Activated CD8-positive, alpha-beta memory T cell treated with anti-CD3 and anti-CD28 coated beads for 36 hours (primary cell): ENCODE measurements around the gene CARF. TPM values are rescaled to one million over a fixed set of nuclear protein-coding genes. Genes with fewer than 3 reads are reported as not detected.
"Not testable (repeated sequence)": the region's sequence is repeated elsewhere in the genome, so short reads cannot be mapped to it uniquely, and the experiment has no call there.

Source experiments
- CTCF ChIA-PET: fragments of 350-600 bp; sonication (Branson Sonifier 250); formaldehyde crosslinking; loops from one replicate; lab custom pipeline; 2021; ENCODE audit warnings: antibody characterized with exemption; lab: Charles Lee
- POLR2A ChIA-PET: fragments of 350-600 bp; sonication (Branson Sonifier 250); formaldehyde crosslinking; loops from one replicate; lab custom pipeline; 2021; ENCODE audit warnings: antibody characterized with exemption; lab: Charles Lee
- total RNA-seq, 2 experiments: library from RNA; stranded (reverse); gene quantifications; one replicate each; pipeline ENCODE4 v1.2.3, GENCODE V29; 2021

CARF gene, protein sequence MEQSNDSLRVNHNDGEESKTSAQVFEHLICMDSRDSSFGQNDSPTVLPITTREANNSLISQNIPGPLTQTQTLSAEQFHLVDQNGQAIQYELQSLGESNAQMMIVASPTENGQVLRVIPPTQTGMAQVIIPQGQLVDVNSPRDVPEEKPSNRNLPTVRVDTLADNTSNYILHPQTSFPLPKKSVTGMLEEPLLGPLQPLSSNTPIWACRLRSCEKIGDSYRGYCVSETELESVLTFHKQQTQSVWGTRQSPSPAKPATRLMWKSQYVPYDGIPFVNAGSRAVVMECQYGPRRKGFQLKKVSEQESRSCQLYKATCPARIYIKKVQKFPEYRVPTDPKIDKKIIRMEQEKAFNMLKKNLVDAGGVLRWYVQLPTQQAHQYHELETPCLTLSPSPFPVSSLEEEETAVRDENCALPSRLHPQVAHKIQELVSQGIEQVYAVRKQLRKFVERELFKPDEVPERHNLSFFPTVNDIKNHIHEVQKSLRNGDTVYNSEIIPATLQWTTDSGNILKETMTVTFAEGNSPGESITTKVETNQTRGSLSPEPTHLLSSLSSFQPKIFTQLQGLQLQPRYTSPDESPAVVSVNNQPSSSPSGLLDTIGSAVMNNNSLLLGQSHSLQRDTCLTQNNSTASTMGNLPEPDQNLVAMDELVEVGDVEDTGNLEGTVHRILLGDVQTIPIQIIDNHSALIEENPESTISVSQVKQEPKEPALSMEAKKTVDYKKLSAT
- 1 to 10 TPM; 3.8 to 3.9 TPM for total RNA-seq

DNA sequence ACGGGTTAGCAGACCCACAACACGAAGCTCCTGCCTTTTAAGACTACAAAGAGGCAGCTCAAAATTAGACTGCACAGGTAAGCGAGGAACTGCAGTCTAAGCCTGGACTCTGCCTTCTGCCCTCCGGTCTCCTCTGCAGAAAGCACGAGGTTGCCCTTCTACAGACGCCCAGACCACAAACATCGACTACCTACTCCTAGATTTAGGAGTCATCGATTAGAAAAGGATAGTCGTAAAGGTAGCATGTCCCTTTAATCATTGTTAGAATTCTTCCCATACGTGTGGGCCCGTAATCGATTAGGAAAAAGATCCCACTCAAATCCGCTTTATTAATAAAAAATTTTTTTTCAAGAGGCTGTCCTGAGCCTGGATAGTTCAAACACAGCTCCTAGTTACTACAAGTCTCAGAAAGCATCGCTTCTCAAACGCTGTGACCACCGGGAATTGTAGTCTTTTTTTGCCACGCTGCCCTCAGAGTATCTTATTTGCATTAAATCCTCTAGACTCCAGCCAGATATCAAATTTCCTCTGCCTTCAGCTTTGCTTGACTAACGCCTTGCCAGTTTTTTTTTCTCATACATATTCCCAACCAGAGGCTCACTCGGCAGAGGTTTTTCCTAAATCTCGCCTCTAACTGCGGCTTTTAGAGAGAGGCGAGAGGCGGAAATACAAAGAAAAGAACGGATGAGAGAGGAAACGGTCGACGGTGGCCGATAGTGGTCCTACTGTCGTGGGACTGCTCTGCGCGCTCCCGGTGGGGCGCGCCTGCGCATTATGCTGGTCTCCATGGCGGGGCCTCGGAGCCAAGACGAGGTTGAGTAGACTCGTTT is at the start of gene CARF, which contains the start of gene WDR12:
TSS of gene CARF (plus strand) at position 764 of the 830 bp plus-strand sequence. CDS start 29,628 bp downstream, outside the sequence.
TSS of gene WDR12 (minus strand) at position 162 of the 830 bp plus-strand sequence. CDS start 197 bp downstream, outside the sequence.
- ChIA-PET POLR2A (interaction anchor here (1.1 to 1.4 kb wide), 2 partner anchors 41 to 327 kb away, joined by 3 to 8 read pairs; partner anchors contain the start of gene CYP20A1), CTCF (no interaction called here)

GRCh38 chr2:202870431-202871299 is 41.4 kb upstream of the CARF start:
- CTCF ChIA-PET: interaction anchor here (0.6 to 1.1 kb wide), 4 partner anchors 138 to 347 kb away, joined by 3 to 4 read pairs (median 3); partner anchors contain the start of gene FAM117B

GRCh38 chr2:202871300-202872141 is 40.6 kb upstream of the CARF start, which contains the start of gene ICA1L:
Gene ICA1L (minus strand): TSS chr2:202871766. CDS start chr2:202829009, 42,757 bp downstream.
- ChIA-PET POLR2A (no interaction called here), CTCF (interaction anchor here (1.0 to 1.1 kb wide), 3 partner anchors 139 to 283 kb away, joined by 3 read pairs; partner anchors contain the start of gene FAM117B)

More at GRCh38 chr2:202870431-202871299, 41.4 kb upstream of the CARF start:
- POLR2A ChIA-PET: interaction anchor here (0.6 to 0.8 kb wide), 2 partner anchors 41 to 204 kb away, joined by 3 to 7 read pairs; partner anchors contain the start of genes CARF and WDR12

GRCh38 chr2:202877699-202878098 is 34.4 kb upstream of the CARF start:
- ChIA-PET POLR2A (no interaction called here), CTCF (no interaction called here)

GRCh38 chr2:202881570-202881969 is 30.5 kb upstream of the CARF start:
- POLR2A ChIA-PET: no interaction called here
- CTCF ChIA-PET: no interaction called here

DNA sequence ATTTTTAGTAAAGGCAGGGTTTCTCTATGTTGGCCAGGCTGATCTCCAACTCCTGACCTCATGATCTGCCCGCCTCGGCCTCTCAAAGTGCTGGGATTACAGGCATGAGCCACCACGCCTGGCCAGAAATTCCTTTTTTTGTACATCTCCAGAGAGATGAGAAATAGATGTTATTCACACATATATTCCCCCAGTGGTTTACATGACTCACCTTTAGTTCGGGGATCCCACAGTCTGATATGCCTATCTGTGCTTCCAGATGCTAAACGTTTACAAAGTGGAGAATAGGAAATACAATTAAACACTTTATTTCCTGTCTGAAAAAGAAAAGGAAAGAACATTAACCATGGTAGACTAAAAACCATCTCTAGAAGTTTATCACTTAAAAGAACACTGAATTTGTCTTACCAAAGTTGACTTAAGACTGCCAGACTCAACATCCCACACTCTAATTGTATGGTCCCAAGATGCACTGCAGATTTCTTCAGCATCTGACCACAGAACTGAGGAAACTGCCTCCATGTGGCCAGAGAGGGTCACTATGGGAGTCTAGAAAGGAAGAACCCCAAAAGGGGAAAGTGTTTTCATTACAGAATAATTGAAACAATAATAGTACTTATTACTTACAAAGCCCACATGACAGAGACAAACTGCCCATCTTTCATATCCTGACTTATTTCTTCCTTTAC is 27.9 kb upstream of the CARF start:
- POLR2A ChIA-PET: no interaction called here
- CTCF ChIA-PET: no interaction called here

GRCh38 chr2:202885190-202885589 is 26.9 kb upstream of the CARF start:
- CTCF ChIA-PET: no interaction called here

DNA sequence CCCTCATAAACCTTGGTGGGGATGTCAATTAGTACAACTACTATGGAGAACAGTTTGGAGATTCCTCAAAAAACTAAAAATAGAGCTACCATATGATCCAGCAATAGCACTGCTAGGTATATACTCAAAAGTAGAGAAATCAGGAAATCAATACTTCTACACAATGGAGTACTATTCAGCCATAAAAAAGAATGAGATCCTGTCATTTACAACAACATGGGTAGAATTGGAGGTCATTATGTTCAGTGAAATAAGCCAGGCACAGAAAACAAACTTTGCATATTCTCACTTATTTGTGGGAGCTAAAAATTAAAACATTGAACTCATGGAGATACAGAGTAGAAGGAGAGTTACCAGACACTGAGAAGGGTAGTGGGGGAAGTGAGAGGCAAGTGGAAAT is 6.6 kb upstream of the CARF start:
- CTCF ChIA-PET: not testable (repeated sequence)
- POLR2A ChIA-PET: interaction anchor here (0.6 kb wide), 1 partner anchor 954 kb away, joined by 3 read pairs; no protein-coding TSS in a partner anchor

More at GRCh38 chr2:202885190-202885589, 26.9 kb upstream of the CARF start:
- POLR2A ChIA-PET: no interaction called here

- ChIA-PET POLR2A (no interaction called here), CTCF (no interaction called here)
Observed at GRCh38 chr2:202908186-202908585, 3.9 kb upstream of the CARF start.

GRCh38 chr2:202909394-202910192 is 2.5 kb upstream of the CARF start:
- POLR2A ChIA-PET: no interaction called here
- CTCF ChIA-PET: interaction anchor here (0.7 to 1.0 kb wide), 2 partner anchors 23 to 24 kb away, joined by 3 read pairs; no protein-coding TSS in a partner anchor

- CTCF ChIA-PET: interaction anchor here (1.0 kb wide), 1 partner anchor 24 kb away, joined by 3 read pairs; no protein-coding TSS in a partner anchor
- POLR2A ChIA-PET: not testable (repeated sequence)
Observed at GRCh38 chr2:202910250-202910649, 1.8 kb upstream of the CARF start.

DNA sequence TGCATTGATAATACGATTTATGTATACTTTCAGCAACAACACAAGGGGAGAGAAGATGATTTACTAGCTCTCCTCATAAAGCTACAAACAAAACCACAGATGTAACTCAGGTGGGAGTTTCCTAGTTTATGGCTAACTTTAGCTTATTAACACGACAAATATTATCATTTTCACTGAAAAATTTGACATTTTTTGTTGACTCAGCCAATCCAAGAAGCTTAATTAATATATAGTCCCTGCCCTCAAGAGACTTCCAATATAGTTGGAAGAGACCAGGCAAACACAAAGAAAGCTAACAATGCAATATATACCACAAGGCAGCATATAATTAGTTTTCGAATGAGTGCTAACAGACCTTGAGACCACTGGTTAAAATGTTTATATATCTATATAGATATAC is 1.4 kb upstream of the CARF start:
- POLR2A ChIA-PET: interaction anchor here (1.1 to 1.4 kb wide), 2 partner anchors 40 to 328 kb away, joined by 3 to 8 read pairs; partner anchors contain the start of gene CYP20A1

DNA sequence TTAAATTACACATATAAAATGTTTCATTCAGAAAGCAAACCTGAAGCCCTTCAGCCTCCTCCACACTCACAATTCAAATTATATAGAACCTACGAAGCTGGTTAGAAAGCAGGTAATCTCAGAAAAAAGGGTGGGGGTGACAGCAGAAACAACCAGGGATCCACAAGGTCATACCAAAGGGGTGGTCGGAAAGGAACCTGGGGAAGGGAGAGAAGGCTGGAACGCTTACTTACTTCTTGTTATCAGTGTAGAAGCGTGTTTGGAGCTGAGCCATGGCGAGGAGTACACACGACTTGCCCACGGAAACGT is 918 bp upstream of the CARF start:
- POLR2A ChIA-PET: interaction anchor here (1.1 to 1.4 kb wide), 2 partner anchors 41 to 328 kb away, joined by 3 to 8 read pairs; partner anchors contain the start of gene CYP20A1
- CTCF ChIA-PET: no interaction called here

More for the DNA sequence above, 1.4 kb upstream of the CARF start:
- CTCF ChIA-PET: interaction anchor here (1.0 kb wide), 1 partner anchor 23 kb away, joined by 3 read pairs; no protein-coding TSS in a partner anchor

DNA sequence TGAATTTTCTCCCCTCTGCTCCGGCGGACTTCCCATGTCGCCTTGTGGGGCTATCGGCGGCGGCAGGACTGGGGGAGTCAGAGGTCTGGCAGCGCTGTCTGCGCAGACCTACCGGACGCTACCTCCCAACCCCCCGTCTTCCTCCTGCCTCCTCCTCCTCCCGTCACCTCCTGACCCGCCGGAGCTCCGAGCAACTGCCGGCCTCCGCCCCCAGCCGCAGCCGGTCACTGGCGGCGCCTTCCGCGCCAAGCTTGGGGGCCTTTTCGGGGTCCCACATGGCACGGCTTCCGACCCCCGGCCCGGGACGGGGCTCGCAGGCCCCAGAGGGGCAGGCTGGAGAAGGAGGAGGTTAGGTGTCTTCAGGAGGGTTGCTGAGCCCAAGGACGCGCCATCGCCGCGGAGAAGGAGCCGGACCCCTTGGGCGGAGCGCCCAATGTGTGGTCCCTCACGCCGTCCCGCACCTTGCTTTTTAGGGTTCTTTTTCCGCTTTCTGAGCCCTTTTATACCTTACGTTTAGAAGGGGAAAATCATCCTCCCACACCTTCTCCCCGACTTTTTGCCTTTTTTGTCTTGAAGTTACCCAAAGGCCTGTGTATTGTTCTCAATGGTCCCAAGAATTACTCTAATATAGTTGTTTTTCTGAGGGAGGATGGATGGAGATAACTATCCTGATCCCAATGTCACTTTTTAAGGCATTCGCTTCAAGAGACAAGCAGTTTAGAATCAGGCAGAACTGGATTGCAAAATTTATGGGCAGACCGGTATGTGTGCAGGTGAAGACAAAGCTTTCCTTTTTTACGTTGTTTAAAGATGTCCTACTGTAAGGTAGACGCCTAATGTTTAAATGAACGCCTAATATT is 497 bp downstream of the CARF start:
- CTCF ChIA-PET: not testable (repeated sequence)
- POLR2A ChIA-PET: interaction anchor here (0.7 to 1.4 kb wide), 2 partner anchors 42 to 106 kb away, joined by 3 to 4 read pairs; no protein-coding TSS in a partner anchor
